Gastroesophageal sphincter (tissue), 3 donors: ENCODE measurements around the gene PRKAG2.

Experiments used
- POLR2A ChIP-seq, 2 donors: fragments of 450-650 bp; IDR thresholded peaks; one replicate each; pipeline ENCODE4 v1.6.1; 2017; ENCODE audit warnings: antibody characterized with exemption in 2 of 2, mild to moderate bottlenecking in 2 of 2, moderate library complexity in 1 of 2
- TF ChIP-seq, protein P1 (sequence below), 4 experiments: fragments of 200-600 bp in 2 of 4; fragments of 450-650 bp in 2 of 4; sonication (generic) in 1 of 4; IDR thresholded peaks; one replicate each; pipeline ENCODE4 v1.5.1; 2017 to 2019; ENCODE audit warnings: antibody characterized with exemption in 4 of 4, mild to moderate bottlenecking in 2 of 4, moderate library complexity in 2 of 4

DNA sequence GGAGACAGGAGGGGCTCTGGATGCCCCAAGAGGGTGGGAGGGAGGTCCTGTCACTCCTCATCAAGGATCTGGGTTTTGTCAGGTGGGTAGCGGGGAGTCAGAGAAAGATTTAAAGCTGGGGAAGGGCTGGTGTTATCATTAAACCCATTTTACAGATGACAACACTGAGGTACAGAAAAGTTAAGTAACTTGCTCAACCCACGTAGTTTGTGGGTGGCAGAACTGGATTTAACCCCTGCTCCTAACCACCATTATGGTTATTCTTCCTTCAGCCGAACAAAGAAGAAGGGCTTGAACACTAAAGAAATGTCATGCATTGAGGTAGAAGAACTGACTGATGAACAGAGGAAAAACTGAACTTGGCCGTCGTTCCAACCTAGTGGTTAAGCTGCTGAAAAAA is 24.9 kb upstream of the PRKAG2 start:
- TF ChIP-seq, protein P1, sequence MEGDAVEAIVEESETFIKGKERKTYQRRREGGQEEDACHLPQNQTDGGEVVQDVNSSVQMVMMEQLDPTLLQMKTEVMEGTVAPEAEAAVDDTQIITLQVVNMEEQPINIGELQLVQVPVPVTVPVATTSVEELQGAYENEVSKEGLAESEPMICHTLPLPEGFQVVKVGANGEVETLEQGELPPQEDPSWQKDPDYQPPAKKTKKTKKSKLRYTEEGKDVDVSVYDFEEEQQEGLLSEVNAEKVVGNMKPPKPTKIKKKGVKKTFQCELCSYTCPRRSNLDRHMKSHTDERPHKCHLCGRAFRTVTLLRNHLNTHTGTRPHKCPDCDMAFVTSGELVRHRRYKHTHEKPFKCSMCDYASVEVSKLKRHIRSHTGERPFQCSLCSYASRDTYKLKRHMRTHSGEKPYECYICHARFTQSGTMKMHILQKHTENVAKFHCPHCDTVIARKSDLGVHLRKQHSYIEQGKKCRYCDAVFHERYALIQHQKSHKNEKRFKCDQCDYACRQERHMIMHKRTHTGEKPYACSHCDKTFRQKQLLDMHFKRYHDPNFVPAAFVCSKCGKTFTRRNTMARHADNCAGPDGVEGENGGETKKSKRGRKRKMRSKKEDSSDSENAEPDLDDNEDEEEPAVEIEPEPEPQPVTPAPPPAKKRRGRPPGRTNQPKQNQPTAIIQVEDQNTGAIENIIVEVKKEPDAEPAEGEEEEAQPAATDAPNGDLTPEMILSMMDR (IDR thresholded peaks at IDR 0.05): no peak
- TF ChIP-seq POLR2A (IDR thresholded peaks at IDR 0.05): no peak
